MCF 10A (cell line): ENCODE data around the gene RS1. TPM values are rescaled to one million over a fixed set of nuclear protein-coding genes. Genes with fewer than 3 reads are reported as not detected.

ENCODE experiments used
- BruUV-seq: library from RNA; stranded (reverse); fragments of 400-500 nt; replicated peaks from 2 replicates; lab custom pipeline; 2021; lab: Mats Ljungman, UMichigan
- CTCF ChIA-PET: fragments of 300-600 bp; sonication (Branson Sonifier 250); formaldehyde crosslinking; extraction: SDS; loops from one replicate; lab custom pipeline; 2021; ENCODE audit warnings: antibody characterized with exemption, inconsistent platforms; lab: Yijun Ruan, JAX
- POLR2A ChIA-PET: fragments of 300-600, 350-650 bp; sonication (Branson Sonifier 250); formaldehyde crosslinking; extraction: SDS; loops from one replicate; lab custom pipeline; 2020; ENCODE audit warnings: antibody characterized with exemption, inconsistent platforms; lab: Yijun Ruan, JAX
- DNase-seq: peaks from one replicate; pipeline ENCODE4 v3.0.0-alpha.2; 2018; ENCODE audit not compliant: unreplicated experiment
- H3K27ac Mint-ChIP-seq: one replicate; pipeline ENCODE4 v1.8.0; 2022; ENCODE audit warnings: mild to moderate bottlenecking, low read depth, mixed read lengths; ENCODE audit not compliant: unreplicated experiment
- H3K27me3 Mint-ChIP-seq: one replicate; pipeline ENCODE4 v1.8.0; 2022; ENCODE audit warnings: mixed read lengths; ENCODE audit not compliant: insufficient read depth, unreplicated experiment
- H3K36me3 Mint-ChIP-seq: one replicate; pipeline ENCODE4 v1.8.0; 2022; ENCODE audit warnings: mild to moderate bottlenecking, moderate library complexity, mixed read lengths; ENCODE audit not compliant: insufficient read depth, unreplicated experiment
- H3K4me1 Mint-ChIP-seq: one replicate; pipeline ENCODE4 v1.8.0; 2022; ENCODE audit warnings: mixed read lengths; ENCODE audit not compliant: insufficient read depth, unreplicated experiment
- H3K4me3 Mint-ChIP-seq: one replicate; pipeline ENCODE4 v1.8.0; 2022; ENCODE audit warnings: mild to moderate bottlenecking, moderate library complexity, mixed read lengths; ENCODE audit not compliant: unreplicated experiment
- H3K9me3 Mint-ChIP-seq: one replicate; pipeline ENCODE4 v1.8.0; 2022; ENCODE audit warnings: mixed read lengths; ENCODE audit not compliant: unreplicated experiment
- CTCF ChIP-seq: fragments of 200-600 bp; IDR thresholded peaks from one replicate; pipeline ENCODE4 v1.8.0; 2022; ENCODE audit warnings: antibody characterized with exemption, mild to moderate bottlenecking; ENCODE audit not compliant: unreplicated experiment
- intact Hi-C: fragments of 100-400 bp; cut with micrococcal nuclease; formaldehyde crosslinking; loops from 2 replicates; pipeline ENCODE4 v1.14.1; 2022
- total RNA-seq: library from RNA; stranded (reverse); gene quantifications from 2 replicates; pipeline ENCODE4 v1.2.3, GENCODE V29; 2022

Gene RS1
- total RNA-seq, 1 experiment from 2014 or later, result not detected

- peaks cover 7% of the 10 kb centered on the region for H3K9me3 Mint-ChIP-seq
- no TSS peak for BruUV-seq
- H3K27me3 Mint-ChIP-seq, result no peaks in the 10 kb centered on the region
- no peak for TF ChIP-seq CTCF
- H3K36me3 Mint-ChIP-seq, result no peaks in the 10 kb centered on the region
- H3K27ac Mint-ChIP-seq, result no peak within 1 kb of the TSS
- ChIA-PET CTCF (no interaction called here), POLR2A (no interaction called here)
- H3K4me1 Mint-ChIP-seq, result peaks cover 5% of the 10 kb centered on the region
- no peak within 1 kb of the TSS for H3K4me3 Mint-ChIP-seq
- DNase-seq, result no peak
- intact Hi-C loops, result no loop called here
These were observed 35.6 kb upstream of the RS1 start, which contains the start of gene PPEF1 for GRCh38 chrX:18707426-18708049. PPEF1 (plus strand) TSS chrX:18707645; CDS start chrX:18707781, 136 bp downstream.

GRCh38 chrX:18702362-18703195 lies 30.7 kb upstream of the RS1 start:
- TSS peak; percentile 81 for BruUV-seq
- H3K4me1 Mint-ChIP-seq, result peaks cover 14% of the 10 kb centered on the region
- POLR2A ChIA-PET, result interaction anchor here (0.6 to 1.9 kb wide), 6 partner anchors 8 to 277 kb away, joined by 3 to 5 read pairs (median 4); partner anchors contain the start of gene CDKL5
- no peaks in the 10 kb centered on the region for H3K27me3 Mint-ChIP-seq
- H3K9me3 Mint-ChIP-seq, result peaks cover 7% of the 10 kb centered on the region
- intact Hi-C loops, result loop anchor here (5.0 kb wide), 1 partner anchor 170 kb away; no protein-coding TSS in a partner anchor
- H3K36me3 Mint-ChIP-seq, result no peaks in the 10 kb centered on the region
- CTCF ChIA-PET, result interaction anchor here (0.5 to 1.3 kb wide), 2 partner anchors 10 to 193 kb away, joined by 3 read pairs; no protein-coding TSS in a partner anchor
- DNase-seq, result peak; percentile 85
- H3K27ac Mint-ChIP-seq, result peak overlapping the region; percentile 85
- H3K4me3 Mint-ChIP-seq, result peak overlapping the region; percentile 6
- TF ChIP-seq CTCF, result no peak

- DNase-seq, result peak; percentile 92
- Mint-ChIP-seq H3K9me3 (peaks cover 7% of the 10 kb centered on the region), H3K4me1 (peaks cover 14% of the 10 kb centered on the region), H3K4me3 (peak overlapping the region; percentile 6), H3K27me3 (no peaks in the 10 kb centered on the region), H3K36me3 (no peaks in the 10 kb centered on the region), H3K27ac (peak overlapping the region; percentile 85)
- no peak for TF ChIP-seq CTCF
- intact Hi-C loops, result loop anchor here (5.0 kb wide), 1 partner anchor 171 kb away; no protein-coding TSS in a partner anchor
- no TSS peak for BruUV-seq
- CTCF ChIA-PET, result interaction anchor here (1.3 kb wide), 1 partner anchor 194 kb away, joined by 3 read pairs; no protein-coding TSS in a partner anchor
- POLR2A ChIA-PET, result interaction anchor here (0.6 to 1.9 kb wide), 3 partner anchors 14 to 194 kb away, joined by 4 to 5 read pairs (median 4); no protein-coding TSS in a partner anchor
These were observed 29.9 kb upstream of the RS1 start for GRCh38 chrX:18701621-18702361.
